CD14-positive monocyte (primary cell): ENCODE results near the gene MACO1. TPM values are rescaled to one million over a fixed set of nuclear protein-coding genes. Genes with fewer than 3 reads are reported as not detected.
A peak's percentile ranks its signal among the peaks of the same experiment; 100 is the strongest.

Experiments used
- DNase-seq, 3 donors: peaks; one replicate each; pipeline ENCODE4 v3.0.0-alpha.2; 2011 to 2022
- H2AFZ ChIP-seq: 2 replicates; pipeline ENCODE4 v1.6.0; 2012; ENCODE audit warnings: mild to moderate bottlenecking, low read depth, low read length, inconsistent platforms; ENCODE audit not compliant: insufficient read depth, poor library complexity, severe bottlenecking
- H3K27ac ChIP-seq, 2 donors: 1 replicate in 1 of 2; 2 replicates in 1 of 2; pipeline ENCODE4 v1.5.1; 2012 to 2013; ENCODE audit warnings: low read length in 2 of 2, control low read depth in 1 of 2, inconsistent platforms in 1 of 2, low read depth in 1 of 2, mild to moderate bottlenecking in 1 of 2
- H3K27me3 ChIP-seq, 2 donors: one replicate each; pipeline versions ENCODE4 v1.6.0 to v1.6.1; 2011 to 2013; ENCODE audit warnings: low read length in 2 of 2; ENCODE audit not compliant: control insufficient read depth in 2 of 2, insufficient read depth in 2 of 2
- H3K36me3 ChIP-seq, 2 donors: replicated peaks in 1 of 2; 1 replicate in 1 of 2; 2 replicates in 1 of 2; pipeline versions ENCODE4 v1.5.1 to v1.6.1; 2012 to 2013; ENCODE audit warnings: low read length in 2 of 2, control low read depth in 1 of 2, inconsistent platforms in 1 of 2, mild to moderate bottlenecking in 1 of 2; ENCODE audit not compliant: insufficient read depth in 2 of 2, control insufficient read depth in 1 of 2
- H3K4me1 ChIP-seq, 2 donors: 1 replicate in 1 of 2; 2 replicates in 1 of 2; pipeline versions ENCODE4 v1.5.1 to v1.6.1; 2012 to 2013; ENCODE audit warnings: low read length in 2 of 2, control low read depth in 1 of 2, inconsistent platforms in 1 of 2, mild to moderate bottlenecking in 1 of 2, moderate library complexity in 1 of 2; ENCODE audit not compliant: insufficient read depth in 2 of 2, control insufficient read depth in 1 of 2
- H3K4me2 ChIP-seq: replicated peaks from 2 replicates; pipeline ENCODE3; 2012; ENCODE audit warnings: low read length, moderate library complexity, mild to moderate bottlenecking; ENCODE audit not compliant: poor library complexity, severe bottlenecking; ENCODE audit errors: extremely low read depth
- H3K4me3 ChIP-seq, 3 experiments: fragments of 200-600 bp in 1 of 3; sonication (generic) in 1 of 3; replicated peaks in 1 of 3; 1 replicate in 2 of 3; 2 replicates in 1 of 3; pipeline ENCODE4 v1.5.1; 2011 to 2013; ENCODE audit warnings: low read length in 3 of 3, mild to moderate bottlenecking in 3 of 3, control low read depth in 2 of 3, low read depth in 2 of 3, inconsistent platforms in 1 of 3, moderate library complexity in 1 of 3
- H3K79me2 ChIP-seq: 2 replicates; pipeline ENCODE4 v1.6.0; 2012; ENCODE audit warnings: mild to moderate bottlenecking, control low read depth, inconsistent platforms, low read length, moderate library complexity; ENCODE audit not compliant: insufficient read depth
- H3K9ac ChIP-seq: 2 replicates; pipeline ENCODE4 v1.6.0; 2017; ENCODE audit warnings: low read length, mild to moderate bottlenecking; ENCODE audit not compliant: insufficient read depth, poor library complexity, severe bottlenecking
- H3K9me3 ChIP-seq, 2 donors: replicated peaks in 1 of 2; 1 replicate in 1 of 2; 2 replicates in 1 of 2; pipeline versions ENCODE4 v1.5.1 to v1.6.1; 2012 to 2013; ENCODE audit warnings: low read length in 2 of 2, control low read depth in 1 of 2; ENCODE audit not compliant: control insufficient read depth in 1 of 2, insufficient read depth in 1 of 2
- H4K20me1 ChIP-seq: 2 replicates; pipeline ENCODE4 v1.6.0; 2012; ENCODE audit warnings: mild to moderate bottlenecking, low read length, control low read depth, moderate library complexity; ENCODE audit not compliant: insufficient read depth
- H3K27ac Mint-ChIP-seq, 7 donors: one replicate each; pipeline ENCODE4 v1.8.0; 2020; ENCODE audit warnings: mild to moderate bottlenecking in 7 of 7, mixed read lengths in 7 of 7, moderate library complexity in 6 of 7, inconsistent platforms in 2 of 7
- H3K27me3 Mint-ChIP-seq, 3 donors: one replicate each; pipeline ENCODE4 v1.8.0; 2021 to 2022; ENCODE audit warnings: low read depth in 3 of 3, mild to moderate bottlenecking in 3 of 3, mixed read lengths in 3 of 3, moderate library complexity in 3 of 3, inconsistent platforms in 1 of 3
- H3K36me3 Mint-ChIP-seq, 2 donors: one replicate each; pipeline ENCODE4 v1.8.0; 2020; ENCODE audit warnings: mixed read lengths in 2 of 2, inconsistent platforms in 1 of 2, mild to moderate bottlenecking in 1 of 2
- H3K4me1 Mint-ChIP-seq: one replicate; pipeline ENCODE4 v1.8.0; 2020; ENCODE audit warnings: mild to moderate bottlenecking, mixed read lengths
- H3K4me3 Mint-ChIP-seq, 2 donors: one replicate each; pipeline ENCODE4 v1.8.0; 2020; ENCODE audit warnings: mild to moderate bottlenecking in 2 of 2, mixed read lengths in 2 of 2, moderate library complexity in 1 of 2
- H3K9me3 Mint-ChIP-seq, 7 donors: one replicate each; pipeline ENCODE4 v1.8.0; 2020 to 2022; ENCODE audit warnings: mixed read lengths in 7 of 7, mild to moderate bottlenecking in 6 of 7, moderate library complexity in 6 of 7, inconsistent platforms in 2 of 7
- WGBS: methylation state at CpG from one replicate; pipeline ENCODE4 v1.1.5; 2013; ENCODE audit warnings: missing lambda C conversion rate; ENCODE audit not compliant: insufficient coverage; 5-methylcytosine and 5-hydroxymethylcytosine counted together
- intact Hi-C, 2 donors: fragments of 100-400 bp; cut with micrococcal nuclease; formaldehyde crosslinking; loops; one replicate each; pipeline versions ENCODE4 v1.15.0 to v1.15.1; 2023
- polyA plus RNA-seq, 3 donors: library from polyadenylated mRNA; depleted of rRNA in 1 of 3; unstranded in 2 of 3; stranded (reverse) in 1 of 3; fragments of 300-500 nt in 2 of 3; fragments of >200 nt in 1 of 3; fragmentation: Illumina TruSeq in 2 of 3; gene quantifications; 1 replicate in 2 of 3; 2 replicates in 1 of 3; pipeline ENCODE4 v1.2.3, GENCODE V29; 2012 to 2021
- TF ChIP-seq, protein P1 (sequence below): fragments of 200-600 bp; IDR thresholded peaks from one replicate; pipeline ENCODE4 v1.8.0; 2022; ENCODE audit warnings: antibody characterized with exemption, mild to moderate bottlenecking

The MACO1 gene
- polyA plus RNA-seq, 3 donors: 2.6 to 4.1 (median 3.9) TPM

DNA sequence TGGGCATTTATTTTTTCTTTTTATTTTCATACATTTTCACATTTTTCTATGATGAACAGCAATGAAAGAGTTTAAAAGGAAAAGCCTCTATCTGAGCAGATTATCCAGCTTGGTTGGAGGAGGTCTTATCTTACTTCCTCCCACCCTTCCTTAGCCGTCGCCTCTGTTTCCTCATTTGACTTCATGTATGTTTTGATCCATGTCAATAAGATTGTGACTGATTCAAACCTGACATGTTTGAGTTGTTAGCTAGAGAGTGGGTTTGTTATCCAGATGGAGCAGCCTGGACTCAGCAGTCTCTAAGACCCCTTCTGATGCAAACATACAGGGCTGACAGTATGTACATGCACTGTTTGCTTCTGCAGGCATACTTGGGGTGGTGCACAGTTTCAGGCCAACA lies 31.2 kb downstream of the MACO1 start:
- Histone ChIP-seq H2AFZ (no peak overlapping the region), H3K4me2 (no peak overlapping the region), H3K9ac (no peak overlapping the region), H3K36me3 (peaks cover 7 to 28% of the 10 kb centered on the region in 2 donors), H3K27ac (no peak overlapping the region), H3K4me1 (peaks cover 25 to 32% of the 10 kb centered on the region in 2 donors), H4K20me1 (no peaks in the 10 kb centered on the region), H3K27me3 (no peaks in the 10 kb centered on the region), H3K4me3 (no peak overlapping the region), H3K9me3 (no peaks in the 10 kb centered on the region), H3K79me2 (peaks cover 11% of the 10 kb centered on the region)
- Mint-ChIP-seq H3K27me3 (peaks cover 0 to 2% (median 0%) of the 10 kb centered on the region in 3 donors), H3K4me1 (peaks cover 29% of the 10 kb centered on the region), H3K4me3 (no peak overlapping the region), H3K9me3 (no peaks in the 10 kb centered on the region), H3K27ac (peak overlapping the region in 2 of 7 donors; percentile 4 to 13), H3K36me3 (peaks cover 34 to 53% of the 10 kb centered on the region in 2 donors)
- WGBS: no CpG with 5 or more reads among the region's 2 CpGs
- no peak for DNase-seq
- intact Hi-C loops: no loop called here
- TF ChIP-seq, protein P1, sequence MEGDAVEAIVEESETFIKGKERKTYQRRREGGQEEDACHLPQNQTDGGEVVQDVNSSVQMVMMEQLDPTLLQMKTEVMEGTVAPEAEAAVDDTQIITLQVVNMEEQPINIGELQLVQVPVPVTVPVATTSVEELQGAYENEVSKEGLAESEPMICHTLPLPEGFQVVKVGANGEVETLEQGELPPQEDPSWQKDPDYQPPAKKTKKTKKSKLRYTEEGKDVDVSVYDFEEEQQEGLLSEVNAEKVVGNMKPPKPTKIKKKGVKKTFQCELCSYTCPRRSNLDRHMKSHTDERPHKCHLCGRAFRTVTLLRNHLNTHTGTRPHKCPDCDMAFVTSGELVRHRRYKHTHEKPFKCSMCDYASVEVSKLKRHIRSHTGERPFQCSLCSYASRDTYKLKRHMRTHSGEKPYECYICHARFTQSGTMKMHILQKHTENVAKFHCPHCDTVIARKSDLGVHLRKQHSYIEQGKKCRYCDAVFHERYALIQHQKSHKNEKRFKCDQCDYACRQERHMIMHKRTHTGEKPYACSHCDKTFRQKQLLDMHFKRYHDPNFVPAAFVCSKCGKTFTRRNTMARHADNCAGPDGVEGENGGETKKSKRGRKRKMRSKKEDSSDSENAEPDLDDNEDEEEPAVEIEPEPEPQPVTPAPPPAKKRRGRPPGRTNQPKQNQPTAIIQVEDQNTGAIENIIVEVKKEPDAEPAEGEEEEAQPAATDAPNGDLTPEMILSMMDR: no peak

DNA sequence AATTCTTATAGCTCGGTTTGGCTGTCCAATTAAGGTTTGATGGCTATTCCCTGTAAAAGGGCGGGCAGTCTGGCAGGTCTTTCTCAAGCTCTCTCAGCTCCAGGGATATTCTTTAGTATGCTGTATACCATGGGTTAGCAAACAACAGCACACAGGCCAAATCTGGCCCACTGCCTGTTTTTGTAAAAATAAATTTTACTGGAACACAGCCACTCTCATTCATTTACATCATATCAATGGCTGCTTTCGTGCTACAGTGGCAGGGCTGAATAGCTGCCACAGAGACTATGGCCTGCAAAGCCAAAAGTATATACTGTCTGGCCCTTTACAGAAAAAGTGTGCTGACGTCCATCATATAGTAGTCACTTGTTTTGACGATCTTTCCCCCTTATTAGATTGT lies 32.0 kb downstream of the MACO1 start:
- TF ChIP-seq, protein P1: no peak
- no peak overlapping the region for H3K4me3 Mint-ChIP-seq
- intact Hi-C loops: no loop called here
- no peak overlapping the region for H3K9ac ChIP-seq
- H2AFZ ChIP-seq: no peak overlapping the region
- no peak for DNase-seq
- peaks cover 21 to 23% of the 10 kb centered on the region in 2 donors for H3K4me1 ChIP-seq
- H3K36me3 ChIP-seq: peaks cover 7 to 33% of the 10 kb centered on the region in 2 donors
- 100% methylated on average over 1 of the region's 5 CpGs for WGBS
- no peaks in the 10 kb centered on the region for H3K9me3 Mint-ChIP-seq
- no peaks in the 10 kb centered on the region for H3K27me3 ChIP-seq
- no peak overlapping the region for H3K27ac Mint-ChIP-seq
- peaks cover 34 to 61% of the 10 kb centered on the region in 2 donors for H3K36me3 Mint-ChIP-seq
- peaks cover 0 to 2% (median 0%) of the 10 kb centered on the region in 3 donors for H3K27me3 Mint-ChIP-seq
- peaks cover 28% of the 10 kb centered on the region for H3K4me1 Mint-ChIP-seq
- no peak overlapping the region for H3K4me3 ChIP-seq
- no peak overlapping the region for H3K4me2 ChIP-seq
- no peaks in the 10 kb centered on the region for H4K20me1 ChIP-seq
- H3K79me2 ChIP-seq: peaks cover 11% of the 10 kb centered on the region
- H3K27ac ChIP-seq: no peak overlapping the region
- no peaks in the 10 kb centered on the region for H3K9me3 ChIP-seq
